ENCODE data around the gene MYO6.
A peak's percentile ranks its signal among the peaks of the same experiment; 100 is the strongest.
"Not testable (repeated sequence)": the region's sequence is repeated elsewhere in the genome, so short reads cannot be mapped to it uniquely, and the experiment has no call there.

Gene MYO6

GRCh38 chr6:75748743-75749538, at the start of gene MYO6:
Gene MYO6, plus strand, starts transcription at chr6:75749239. Its CDS starts 68,309 bp downstream, at chr6:75817548.
- no peak for TF ChIP-seq CTCF (conservative IDR thresholded peaks at IDR 0.05; ENCODE audit: low read depth, low read length)
- no peak for DNase-seq (ENCODE audit: low read depth)
- H3K4me3 ChIP-seq (ENCODE audit: low read length) = peak within 1 kb of the TSS; percentile 86

- DNase-seq (ENCODE audit: low read depth); H3K4me3 ChIP-seq (ENCODE audit: low read length): not testable (repeated sequence)
Observed at GRCh38 chr6:75708334-75708733, 40.7 kb upstream of the MYO6 start.

- no peak overlapping the region for H3K4me3 ChIP-seq (ENCODE audit: low read length)
- no peak for TF ChIP-seq CTCF (conservative IDR thresholded peaks at IDR 0.05; ENCODE audit: low read depth, low read length)
- no peak for DNase-seq (ENCODE audit: low read depth)
Observed at GRCh38 chr6:75711173-75711572, 37.9 kb upstream of the MYO6 start.

GRCh38 chr6:75719133-75719532, 29.9 kb upstream of the MYO6 start:
- no peak overlapping the region for H3K4me3 ChIP-seq (ENCODE audit: low read length)
- TF ChIP-seq CTCF (conservative IDR thresholded peaks at IDR 0.05; ENCODE audit: low read depth, low read length) = no peak
- DNase-seq (ENCODE audit: low read depth) = no peak

GRCh38 chr6:75723382-75723781, 25.7 kb upstream of the MYO6 start:
- H3K4me3 ChIP-seq (ENCODE audit: low read length) = no peak overlapping the region
- DNase-seq (ENCODE audit: low read depth) = no peak
- TF ChIP-seq CTCF (conservative IDR thresholded peaks at IDR 0.05; ENCODE audit: low read depth, low read length) = no peak

- no peak for DNase-seq (ENCODE audit: low read depth)
- TF ChIP-seq CTCF (conservative IDR thresholded peaks at IDR 0.05; ENCODE audit: low read depth, low read length) = no peak
- H3K4me3 ChIP-seq (ENCODE audit: low read length) = no peak overlapping the region
Observed at GRCh38 chr6:75727206-75727605, 21.8 kb upstream of the MYO6 start.

- H3K4me3 ChIP-seq (ENCODE audit: low read length); DNase-seq (ENCODE audit: low read depth): not testable (repeated sequence)
Observed at GRCh38 chr6:75731029-75731428, 18.0 kb upstream of the MYO6 start.

GRCh38 chr6:75735491-75736186, 13.4 kb upstream of the MYO6 start:
- H3K4me3 ChIP-seq (ENCODE audit: low read length) = no peak overlapping the region
- DNase-seq (ENCODE audit: low read depth) = no peak

More at GRCh38 chr6:75735491-75736186, 13.4 kb upstream of the MYO6 start:
- TF ChIP-seq CTCF (conservative IDR thresholded peaks at IDR 0.05; ENCODE audit: low read depth, low read length) = no peak
